Liver (tissue), 9 donors: Measurements from ENCODE around the gene CIDEB. TPM values are rescaled to one million over a fixed set of nuclear protein-coding genes. Genes with fewer than 3 reads are reported as not detected.

Source experiments
- DNase-seq: peaks from one replicate; pipeline ENCODE4 v3.0.0-alpha.2; 2017; ENCODE audit warnings: low spot score
- H3K27ac ChIP-seq, 2 donors: one replicate each; pipeline ENCODE4 v1.7.0; 2013; ENCODE audit warnings: inconsistent platforms in 2 of 2, low read length in 2 of 2, control low read depth in 1 of 2, low read depth in 1 of 2, mild to moderate bottlenecking in 1 of 2
- H3K27me3 ChIP-seq, 4 donors: one replicate each; pipeline versions ENCODE4 v1.6.1 to v1.7.0; 2013; ENCODE audit warnings: low read length in 3 of 4, inconsistent platforms in 1 of 4, mild to moderate bottlenecking in 1 of 4, moderate library complexity in 1 of 4; ENCODE audit not compliant: control insufficient read depth in 4 of 4, insufficient read depth in 4 of 4
- H3K36me3 ChIP-seq, 4 donors: one replicate each; pipeline versions ENCODE4 v1.6.1 to v1.7.0; 2013; ENCODE audit warnings: low read length in 3 of 4, mild to moderate bottlenecking in 3 of 4, low read depth in 1 of 4, moderate library complexity in 1 of 4; ENCODE audit not compliant: control insufficient read depth in 4 of 4, insufficient read depth in 3 of 4
- H3K4me1 ChIP-seq, 4 donors: one replicate each; pipeline versions ENCODE4 v1.6.1 to v1.7.0; 2013; ENCODE audit warnings: low read length in 3 of 4, mild to moderate bottlenecking in 3 of 4, moderate library complexity in 1 of 4; ENCODE audit not compliant: control insufficient read depth in 4 of 4, insufficient read depth in 4 of 4
- H3K4me3 ChIP-seq, 3 donors: one replicate each; pipeline versions ENCODE4 v1.6.1 to v1.7.0; 2013; ENCODE audit warnings: low read length in 3 of 3, control low read depth in 1 of 3, low read depth in 1 of 3, mild to moderate bottlenecking in 1 of 3
- H3K9ac ChIP-seq, 2 donors: one replicate each; pipeline ENCODE4 v1.7.0; 2013; ENCODE audit warnings: low read length in 2 of 2, mild to moderate bottlenecking in 2 of 2, moderate library complexity in 2 of 2, control low read depth in 1 of 2, low read depth in 1 of 2
- H3K9me3 ChIP-seq, 4 donors: one replicate each; pipeline versions ENCODE4 v1.6.1 to v1.7.0; 2013; ENCODE audit warnings: low read length in 3 of 4; ENCODE audit not compliant: control insufficient read depth in 4 of 4
- ATF3 ChIP-seq: IDR thresholded peaks from 2 replicates; pipeline ENCODE4 v1.6.1; 2016; ENCODE audit warnings: antibody characterized with exemption
- CTCF ChIP-seq: fragments of 150-350 bp; IDR thresholded peaks from 2 replicates; pipeline ENCODE4 v1.5.1; 2017; ENCODE audit warnings: improper control_type of control experiment, low read depth, low read length; ENCODE audit not compliant: missing input control
- EGR1 ChIP-seq, 2 donors: IDR thresholded peaks; 2 replicates each; pipeline ENCODE4 v1.6.1; 2016 to 2018; ENCODE audit warnings: antibody characterized with exemption in 2 of 2, low read depth in 2 of 2
- FOXA1 ChIP-seq: IDR thresholded peaks from 2 replicates; pipeline ENCODE4 v1.6.1; 2016; ENCODE audit warnings: antibody characterized with exemption
- FOXA2 ChIP-seq: IDR thresholded peaks from 2 replicates; pipeline ENCODE4 v1.6.1; 2016; ENCODE audit warnings: antibody characterized with exemption
- GABPA ChIP-seq, 2 donors: IDR thresholded peaks in 1 of 2; conservative IDR thresholded peaks in 1 of 2; 2 replicates each; pipeline ENCODE4 v1.6.1; 2016; ENCODE audit warnings: antibody characterized with exemption in 2 of 2, mild to moderate bottlenecking in 1 of 2, moderate library complexity in 1 of 2
- HNF4A ChIP-seq, 2 donors: conservative IDR thresholded peaks; 2 replicates each; pipeline ENCODE4 v1.6.1; 2016; ENCODE audit warnings: antibody characterized with exemption in 2 of 2, mild to moderate bottlenecking in 2 of 2
- HNF4G ChIP-seq: IDR thresholded peaks from 2 replicates; pipeline ENCODE4 v1.6.1; 2016; ENCODE audit warnings: antibody characterized with exemption
- JUND ChIP-seq, 2 donors: IDR thresholded peaks; 2 replicates each; pipeline ENCODE4 v1.6.1; 2016; ENCODE audit warnings: antibody characterized with exemption in 2 of 2
- MAX ChIP-seq: IDR thresholded peaks from 2 replicates; pipeline ENCODE4 v1.6.1; 2016; ENCODE audit warnings: antibody characterized with exemption
- NR2F2 ChIP-seq: IDR thresholded peaks from 2 replicates; pipeline ENCODE4 v1.6.1; 2016; ENCODE audit warnings: antibody characterized with exemption
- RAD21 ChIP-seq, 2 donors: IDR thresholded peaks; 2 replicates each; pipeline ENCODE4 v1.6.1; 2016; ENCODE audit warnings: antibody characterized with exemption in 2 of 2, mild to moderate bottlenecking in 2 of 2
- REST ChIP-seq: IDR thresholded peaks from 2 replicates; pipeline ENCODE4 v1.6.1; 2016; ENCODE audit warnings: antibody characterized with exemption, mild to moderate bottlenecking
- RXRA ChIP-seq, 2 donors: IDR thresholded peaks; 2 replicates each; pipeline ENCODE4 v1.6.1; 2017 to 2018; ENCODE audit warnings: antibody characterized with exemption in 2 of 2, mild to moderate bottlenecking in 1 of 2
- SP1 ChIP-seq: IDR thresholded peaks from 2 replicates; pipeline ENCODE4 v1.6.1; 2018; ENCODE audit warnings: antibody characterized with exemption, mild to moderate bottlenecking
- TAF1 ChIP-seq: conservative IDR thresholded peaks from 2 replicates; pipeline ENCODE4 v1.6.1; 2016; ENCODE audit warnings: antibody characterized with exemption, mild to moderate bottlenecking
- YY1 ChIP-seq: IDR thresholded peaks from 2 replicates; pipeline ENCODE4 v1.6.1; 2016; ENCODE audit warnings: antibody characterized with exemption, mild to moderate bottlenecking
- ZBTB33 ChIP-seq: IDR thresholded peaks from 2 replicates; pipeline ENCODE4 v1.6.1; 2016; ENCODE audit warnings: antibody characterized with exemption
- WGBS: extraction: QIAGEN DNeasy Blood & Tissue Kit; methylation state at CpG from one replicate; pipeline ENCODE4 v1.1.7; 2013; 5-methylcytosine and 5-hydroxymethylcytosine counted together
- polyA plus RNA-seq, 2 donors: library from polyadenylated mRNA; stranded (reverse) in 1 of 2; unstranded in 1 of 2; fragments of 200-250 nt in 1 of 2; fragments of >200 nt in 1 of 2; fragmentation: Nextera tagmentation in 1 of 2; extraction: Ambion mirVana in 1 of 2; gene quantifications; one replicate each; pipeline versions ENCODE4 v1.2.1 to v1.2.3, GENCODE V29; 2013 to 2015
- total RNA-seq, 2 donors: library from RNA; depleted of rRNA; stranded (reverse); fragments of >200 nt; gene quantifications; one replicate each; pipeline ENCODE4 v1.2.3, GENCODE V29; 2014
- donor health status: healthy.
- donor health status: healthy.
- donor health status: healthy.
- donor health status: healthy.
- donor health status: healthy.

The CIDEB gene
- total and polyA plus RNA-seq, 4 donors: 32.1 to 312 (median 159) TPM

- no peaks in the 10 kb centered on the region for H3K36me3 ChIP-seq
- no peaks in the 10 kb centered on the region for H3K27me3 ChIP-seq
- peaks cover 0 to 9% (median 7%) of the 10 kb centered on the region in 4 donors for H3K4me1 ChIP-seq
- H3K9ac ChIP-seq: no peak overlapping the region
- H3K4me3 ChIP-seq: no peak overlapping the region
- H3K9me3 ChIP-seq: no peaks in the 10 kb centered on the region
- H3K27ac ChIP-seq: no peak overlapping the region
- no peak for DNase-seq
- 82% methylated on average over 3 of the region's 3 CpGs for WGBS
- TF ChIP-seq CTCF (no peak), FOXA2 (no peak)
These were observed 25.0 kb downstream of the CIDEB start for GRCh38 chr14:24282736-24283135.

GRCh38 chr14:24281636-24282035, 26.1 kb downstream of the CIDEB start:
- peaks cover 0 to 9% (median 7%) of the 10 kb centered on the region in 4 donors for H3K4me1 ChIP-seq
- no peaks in the 10 kb centered on the region for H3K27me3 ChIP-seq
- H3K9ac ChIP-seq: no peak overlapping the region
- no peak for DNase-seq
- WGBS: 95% methylated on average over 7 of the region's 7 CpGs
- H3K9me3 ChIP-seq: no peaks in the 10 kb centered on the region
- no peak overlapping the region for H3K4me3 ChIP-seq
- H3K27ac ChIP-seq: no peak overlapping the region
- H3K36me3 ChIP-seq: no peaks in the 10 kb centered on the region
- no peak for TF ChIP-seq HNF4A (conservative IDR thresholded peaks at IDR 0.05)
- no peak for TF ChIP-seq RAD21 (IDR thresholded peaks at IDR 0.05)
- no peak for TF ChIP-seq RXRA (IDR thresholded peaks at IDR 0.05)
- no peak for TF ChIP-seq TAF1
- TF ChIP-seq ZBTB33: no peak
- TF ChIP-seq EGR1 (IDR thresholded peaks at IDR 0.05; ENCODE audit: low read depth in 2 of 2): no peak
- no peak for TF ChIP-seq GABPA (IDR thresholded peaks at IDR 0.05 in 1 of 2, conservative IDR thresholded peaks at IDR 0.05 in 1 of 2)
- TF ChIP-seq HNF4G: no peak
- TF ChIP-seq NR2F2: no peak
- TF ChIP-seq FOXA1: no peak
- TF ChIP-seq JUND (IDR thresholded peaks at IDR 0.05): no peak
- no peak for TF ChIP-seq CTCF
- no peak for TF ChIP-seq FOXA2
- TF ChIP-seq MAX: no peak
- TF ChIP-seq ATF3: no peak
- TF ChIP-seq REST: no peak
- TF ChIP-seq SP1: no peak
- TF ChIP-seq YY1: no peak
